Measurements from ENCODE around the gene JAKMIP2. TPM values are rescaled to one million over a fixed set of nuclear protein-coding genes. Genes with fewer than 3 reads are reported as not detected.

JAKMIP2 gene
- total RNA-seq, 4 donors from 2014 or later, result 0.28 to 2.0 (median 0.73) TPM

- no peak for DNase-seq (ENCODE audit: low spot score)
- no peak for ATAC-seq (ENCODE audit: low FRiP score)
- TF ChIP-seq CTCF (IDR thresholded peaks at IDR 0.05), result no peak
Measured at GRCh38 chr5:147737921-147738320, 44.6 kb downstream of the JAKMIP2 start.

- TF ChIP-seq CTCF (IDR thresholded peaks at IDR 0.05), result no peak
- ATAC-seq (ENCODE audit: low FRiP score) (no peak), DNase-seq (ENCODE audit: low spot score) (no peak)
Measured at GRCh38 chr5:147735621-147736125, 46.9 kb downstream of the JAKMIP2 start.

- TF ChIP-seq CTCF (IDR thresholded peaks at IDR 0.05), result no peak
- DNase-seq (ENCODE audit: low spot score) (no peak), ATAC-seq (ENCODE audit: low FRiP score) (no peak)
Measured at GRCh38 chr5:147734894-147735293, 47.6 kb downstream of the JAKMIP2 start.

GRCh38 chr5:147733075-147733474 lies 49.5 kb downstream of the JAKMIP2 start:
- no peak for TF ChIP-seq CTCF (IDR thresholded peaks at IDR 0.05)
- no peak for ATAC-seq (ENCODE audit: low FRiP score)
- no peak for DNase-seq (ENCODE audit: low spot score)

GRCh38 chr5:147732291-147732883 lies 50.1 kb downstream of the JAKMIP2 start:
- ATAC-seq (ENCODE audit: low FRiP score), result no peak
- no peak for TF ChIP-seq CTCF (IDR thresholded peaks at IDR 0.05)
- DNase-seq (ENCODE audit: low spot score), result no peak

- no peak for DNase-seq (ENCODE audit: low spot score)
- no peak for ATAC-seq (ENCODE audit: low FRiP score)
- TF ChIP-seq CTCF (IDR thresholded peaks at IDR 0.05), result no peak
Measured at GRCh38 chr5:147731431-147732290, 50.9 kb downstream of the JAKMIP2 start.

Data from omental fat pad (tissue), 4 donors.